Stimulated activated effector memory CD8-positive, alpha-beta T cell treated with anti-CD3 and anti-CD28 coated beads, Interleukin-12 subunit alpha, Interleukin-12 subunit beta, amount 100 ng/mL, for 72 hours (primary cell): ENCODE results near the gene KLF13.
A peak's percentile ranks its signal among the peaks of the same experiment; 100 is the strongest.

Source experiments
- ATAC-seq: fragments of 150-1000 bp; cut with Tn5 transposase; 2 replicates; pipeline ENCODE4 v1.10.0; 2021
- DNase-seq, 2 donors: peaks; one replicate each; pipeline ENCODE4 v3.0.0; 2021 to 2022; ENCODE audit warnings: low spot score in 2 of 2
- H3K27ac Mint-ChIP-seq: one replicate; pipeline ENCODE4 v1.8.0; 2022; ENCODE audit warnings: mild to moderate bottlenecking, mixed read lengths
- H3K36me3 Mint-ChIP-seq: one replicate; pipeline ENCODE4 v1.8.0; 2022; ENCODE audit warnings: mild to moderate bottlenecking, mixed read lengths
- H3K4me1 Mint-ChIP-seq: one replicate; pipeline ENCODE4 v1.8.0; 2022; ENCODE audit warnings: mixed read lengths
- H3K4me3 Mint-ChIP-seq: one replicate; pipeline ENCODE4 v1.8.0; 2022; ENCODE audit warnings: mild to moderate bottlenecking, mixed read lengths
- H3K9me3 Mint-ChIP-seq: one replicate; pipeline ENCODE4 v1.8.0; 2022; ENCODE audit warnings: mixed read lengths

Gene KLF13

GRCh38 chr15:31405200-31405920, 78.7 kb downstream of the KLF13 start:
- Mint-ChIP-seq H3K4me1 (peaks cover 34% of the 10 kb centered on the region), H3K27ac (peak overlapping the region; percentile 70), H3K4me3 (peak overlapping the region; percentile 51), H3K9me3 (peaks cover 18% of the 10 kb centered on the region), H3K36me3 (no peaks in the 10 kb centered on the region)
- ATAC-seq (peak; percentile 72), DNase-seq (no peak)

- Mint-ChIP-seq H3K4me1 (peaks cover 24% of the 10 kb centered on the region), H3K36me3 (no peaks in the 10 kb centered on the region), H3K9me3 (peaks cover 18% of the 10 kb centered on the region), H3K4me3 (no peak overlapping the region), H3K27ac (peak overlapping the region; percentile 32)
- ATAC-seq (no peak), DNase-seq (no peak)
Measured at GRCh38 chr15:31407376-31407775, 80.7 kb downstream of the KLF13 start.

- Mint-ChIP-seq H3K4me3 (no peak overlapping the region), H3K36me3 (no peaks in the 10 kb centered on the region), H3K9me3 (peaks cover 18% of the 10 kb centered on the region), H3K4me1 (peaks cover 29% of the 10 kb centered on the region), H3K27ac (no peak overlapping the region)
- DNase-seq: no peak
- ATAC-seq: no peak
Measured at GRCh38 chr15:31407851-31408250, 81.2 kb downstream of the KLF13 start.

GRCh38 chr15:31408724-31409123, 82.1 kb downstream of the KLF13 start:
- peaks cover 18% of the 10 kb centered on the region for H3K9me3 Mint-ChIP-seq
- no peak for DNase-seq
- H3K36me3 Mint-ChIP-seq: no peaks in the 10 kb centered on the region
- H3K4me3 Mint-ChIP-seq: no peak overlapping the region
- peaks cover 34% of the 10 kb centered on the region for H3K4me1 Mint-ChIP-seq
- ATAC-seq: no peak
- no peak overlapping the region for H3K27ac Mint-ChIP-seq

- no peak overlapping the region for H3K27ac Mint-ChIP-seq
- peaks cover 15% of the 10 kb centered on the region for H3K9me3 Mint-ChIP-seq
- no peaks in the 10 kb centered on the region for H3K36me3 Mint-ChIP-seq
- H3K4me3 Mint-ChIP-seq: no peak overlapping the region
- ATAC-seq (no peak), DNase-seq (no peak)
- H3K4me1 Mint-ChIP-seq: peaks cover 29% of the 10 kb centered on the region
Measured at GRCh38 chr15:31409171-31409570, 82.5 kb downstream of the KLF13 start.

GRCh38 chr15:31412824-31413223, 86.2 kb downstream of the KLF13 start:
- peak in 1 of 2 donors; percentile 40 for DNase-seq
- Mint-ChIP-seq H3K27ac (peak overlapping the region; percentile 10), H3K9me3 (peaks cover 10% of the 10 kb centered on the region), H3K4me3 (peak overlapping the region; percentile 5), H3K4me1 (peaks cover 10% of the 10 kb centered on the region), H3K36me3 (no peaks in the 10 kb centered on the region)
- ATAC-seq: peak; percentile 63

GRCh38 chr15:31415201-31415600, 88.6 kb downstream of the KLF13 start:
- H3K36me3 Mint-ChIP-seq: no peaks in the 10 kb centered on the region
- ATAC-seq (no peak), DNase-seq (no peak)
- no peak overlapping the region for H3K27ac Mint-ChIP-seq
- H3K4me3 Mint-ChIP-seq: no peak overlapping the region
- H3K9me3 Mint-ChIP-seq: peaks cover 11% of the 10 kb centered on the region
- H3K4me1 Mint-ChIP-seq: peaks cover 10% of the 10 kb centered on the region

GRCh38 chr15:31419820-31420219, 93.2 kb downstream of the KLF13 start:
- peaks cover 14% of the 10 kb centered on the region for H3K9me3 Mint-ChIP-seq
- H3K27ac Mint-ChIP-seq: no peak overlapping the region
- H3K36me3 Mint-ChIP-seq: no peaks in the 10 kb centered on the region
- ATAC-seq (no peak), DNase-seq (no peak)
- H3K4me3 Mint-ChIP-seq: no peak overlapping the region
- H3K4me1 Mint-ChIP-seq: no peaks in the 10 kb centered on the region

GRCh38 chr15:31427411-31427810, 100.8 kb downstream of the KLF13 start:
- H3K27ac Mint-ChIP-seq: no peak overlapping the region
- no peaks in the 10 kb centered on the region for H3K36me3 Mint-ChIP-seq
- DNase-seq (no peak), ATAC-seq (peak; percentile 54)
- peaks cover 3% of the 10 kb centered on the region for H3K9me3 Mint-ChIP-seq
- peaks cover 16% of the 10 kb centered on the region for H3K4me1 Mint-ChIP-seq
- H3K4me3 Mint-ChIP-seq: no peak overlapping the region
